GM18519 (cell line): ENCODE results near the gene TSN.

Source experiments
- ATAC-seq: cut with Tn5 transposase; IDR thresholded peaks from one replicate; pipeline ENCODE4 v1.9.1; 2021; ENCODE audit warnings: mild to moderate bottlenecking, moderate library complexity; ENCODE audit not compliant: unreplicated experiment, low FRiP score

Gene TSN

GRCh38 chr2:121741450-121741849, 14.0 kb upstream of the TSN start:
- ATAC-seq = no peak

DNA sequence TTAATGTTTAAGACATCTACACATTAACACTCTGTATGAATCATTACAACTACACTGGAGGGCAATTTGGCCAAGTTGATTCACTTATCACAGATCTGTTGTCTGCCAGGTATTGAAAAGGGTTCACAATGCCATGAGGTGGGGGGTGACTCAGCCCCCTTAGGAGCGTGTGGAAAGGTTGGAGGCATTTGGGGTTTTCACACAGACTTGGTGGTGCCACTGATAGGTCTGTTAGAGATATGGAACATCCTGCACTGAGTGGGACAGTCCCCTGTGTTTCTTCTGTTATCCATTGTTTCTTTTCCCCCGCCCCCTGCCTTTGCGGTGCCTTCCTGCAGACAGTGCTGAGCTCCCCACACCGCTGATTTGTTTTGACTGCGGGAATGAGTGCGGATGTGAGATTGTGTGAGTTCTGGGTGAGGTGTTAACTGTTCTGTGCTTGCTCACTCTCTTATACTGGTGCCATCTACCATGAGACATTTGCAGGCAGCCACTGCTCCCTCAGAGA, 9.3 kb upstream of the TSN start:
- no peak for ATAC-seq

DNA sequence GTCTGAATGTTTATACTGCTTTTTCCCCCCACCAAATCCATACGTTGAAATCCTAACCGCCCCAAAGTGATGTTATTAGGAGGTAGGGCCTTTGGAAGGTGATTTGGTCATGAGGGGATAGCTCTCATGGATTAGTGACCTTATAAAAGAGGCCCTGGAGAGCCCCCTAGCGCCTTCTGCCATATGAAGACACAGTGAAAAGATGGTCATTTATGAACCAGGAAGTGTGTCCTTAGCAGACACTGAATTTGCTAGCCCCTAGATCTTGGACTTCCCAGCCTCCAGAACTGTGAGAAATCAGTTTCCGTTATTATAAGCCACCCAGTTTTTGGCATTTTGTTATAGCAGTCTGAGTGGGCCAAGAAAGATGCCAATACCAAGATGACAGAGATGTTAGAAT, 7.2 kb upstream of the TSN start:
- ATAC-seq = peak; percentile 86

DNA sequence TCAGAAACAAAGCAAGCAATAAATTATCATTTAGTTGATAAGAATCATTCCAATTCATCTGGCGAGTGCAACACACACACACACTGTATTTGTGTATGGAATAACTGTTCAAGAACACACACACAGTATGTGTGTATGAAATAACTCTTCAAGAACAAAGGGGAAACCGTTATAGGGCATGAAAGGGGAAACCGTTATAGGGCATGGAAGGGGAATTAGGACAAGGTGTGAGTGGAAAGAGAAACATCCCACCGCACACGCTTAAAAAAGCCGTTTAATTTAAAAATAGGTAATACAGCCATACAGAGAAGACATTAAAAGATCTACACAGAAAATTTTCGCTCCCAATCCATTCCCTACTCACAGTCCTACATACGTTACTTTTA, 607 bp upstream of the TSN start:
- ATAC-seq = no peak

DNA sequence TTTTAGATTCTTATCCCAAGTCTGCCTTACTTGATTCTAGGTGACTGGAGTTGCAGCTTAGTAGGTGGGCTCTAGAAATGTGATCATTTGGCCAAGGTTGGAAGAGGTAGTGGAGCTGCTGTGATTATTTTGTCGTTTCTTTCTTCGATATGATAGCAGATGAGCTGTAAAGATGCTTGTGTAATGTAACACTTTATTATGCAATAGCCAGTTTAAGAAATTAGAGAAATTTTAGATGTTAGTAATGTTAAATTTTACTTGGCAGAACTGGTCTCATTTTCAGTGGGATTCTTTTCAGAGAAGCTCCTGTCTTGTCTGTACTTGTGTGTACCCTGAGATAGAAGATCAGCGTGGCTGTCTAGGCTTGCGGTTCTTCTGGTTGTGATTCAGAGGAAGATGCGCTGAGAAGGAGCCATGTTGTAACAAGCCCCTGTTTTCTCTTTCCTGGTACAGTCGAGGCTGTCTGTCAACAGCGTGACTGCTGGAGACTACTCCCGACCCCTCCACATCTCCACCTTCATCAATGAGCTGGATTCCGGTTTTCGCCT, 9.3 kb downstream of the TSN start:
- no peak for ATAC-seq

GRCh38 chr2:121766624-121767023, 11.2 kb downstream of the TSN start:
- no peak for ATAC-seq

GRCh38 chr2:121768143-121768755, 12.8 kb downstream of the TSN start:
- ATAC-seq = no peak

GRCh38 chr2:121771976-121772742, 16.7 kb downstream of the TSN start:
- ATAC-seq = no peak

GRCh38 chr2:121774235-121774634, 18.8 kb downstream of the TSN start:
- no peak for ATAC-seq

GRCh38 chr2:121776361-121776760, 20.9 kb downstream of the TSN start:
- ATAC-seq = no peak

GRCh38 chr2:121776885-121777698, 21.6 kb downstream of the TSN start:
- ATAC-seq = no peak

DNA sequence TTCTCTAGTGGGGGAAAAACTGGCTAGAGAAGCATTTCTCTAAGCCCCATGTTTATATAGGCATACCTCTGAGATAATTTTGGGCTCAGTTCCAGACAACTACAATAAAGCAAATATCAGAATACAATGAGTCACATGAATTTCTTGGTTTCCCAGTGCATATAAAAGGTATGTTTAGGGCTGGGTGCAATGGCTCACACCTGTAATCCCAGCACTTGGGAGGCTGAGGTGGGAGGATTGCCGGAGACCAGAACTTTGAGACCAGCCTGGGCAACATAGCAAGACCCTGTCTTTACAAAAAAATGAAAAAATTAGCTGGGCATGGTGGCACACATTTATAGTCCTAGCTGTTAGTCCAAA, 22.2 kb downstream of the TSN start:
- no peak for ATAC-seq

DNA sequence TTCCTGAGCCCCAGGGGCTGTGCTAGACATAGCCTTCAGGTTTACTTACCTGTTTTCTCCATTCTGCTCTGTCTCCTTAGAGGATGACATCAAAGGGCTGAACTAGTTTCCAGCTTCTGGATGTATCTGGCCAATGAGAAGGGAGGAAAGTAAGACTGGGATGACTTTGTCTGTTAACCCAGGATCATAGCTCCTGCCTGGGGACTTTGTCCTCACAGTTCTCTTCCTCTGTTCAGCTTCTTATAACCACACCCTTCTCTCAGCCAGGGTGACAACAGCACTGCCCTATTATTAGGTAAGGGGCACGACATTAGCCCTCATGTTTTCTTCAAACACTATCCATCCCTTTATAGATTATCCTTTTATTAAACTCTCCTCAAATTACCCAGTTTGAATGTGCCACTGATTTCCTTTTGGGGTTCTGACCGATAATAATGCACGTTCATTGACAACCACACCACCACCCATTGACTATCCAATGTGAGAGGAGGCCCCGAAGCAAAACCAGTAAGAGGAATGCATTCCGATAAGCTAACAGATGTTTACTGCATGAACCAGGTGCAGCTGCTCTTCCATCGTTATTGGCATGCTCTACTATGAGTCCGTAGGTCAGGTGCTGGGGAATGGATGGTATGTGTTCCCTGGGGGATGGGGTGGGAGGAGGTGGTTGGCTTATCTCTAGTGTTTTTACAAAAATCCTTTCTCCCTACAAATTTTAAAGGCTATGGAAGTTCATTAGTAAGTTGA, 23.5 kb downstream of the TSN start:
- no peak for ATAC-seq

DNA sequence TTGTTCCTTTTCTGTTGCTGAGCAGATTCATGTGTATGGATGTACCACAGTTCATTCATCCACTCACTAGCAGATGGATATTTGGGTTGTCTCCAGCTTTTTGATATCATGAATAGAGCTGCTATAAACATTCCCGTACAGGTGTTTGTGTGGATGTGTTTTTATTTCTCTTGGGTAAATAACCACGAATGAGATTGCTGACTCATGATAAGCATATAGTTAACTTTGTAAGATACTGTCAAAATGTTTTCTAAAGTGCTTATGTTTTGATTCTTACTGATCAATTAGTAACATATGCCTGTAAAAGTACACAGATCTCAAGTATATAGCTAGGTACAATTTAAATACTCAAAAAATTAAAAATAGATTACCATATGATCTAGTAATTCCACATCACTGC, 27.7 kb downstream of the TSN start:
- no peak for ATAC-seq

- no peak for ATAC-seq
These were observed 33.2 kb downstream of the TSN start for GRCh38 chr2:121788685-121789084.

- no peak for ATAC-seq
These were observed 35.0 kb downstream of the TSN start for GRCh38 chr2:121790276-121790956.

DNA sequence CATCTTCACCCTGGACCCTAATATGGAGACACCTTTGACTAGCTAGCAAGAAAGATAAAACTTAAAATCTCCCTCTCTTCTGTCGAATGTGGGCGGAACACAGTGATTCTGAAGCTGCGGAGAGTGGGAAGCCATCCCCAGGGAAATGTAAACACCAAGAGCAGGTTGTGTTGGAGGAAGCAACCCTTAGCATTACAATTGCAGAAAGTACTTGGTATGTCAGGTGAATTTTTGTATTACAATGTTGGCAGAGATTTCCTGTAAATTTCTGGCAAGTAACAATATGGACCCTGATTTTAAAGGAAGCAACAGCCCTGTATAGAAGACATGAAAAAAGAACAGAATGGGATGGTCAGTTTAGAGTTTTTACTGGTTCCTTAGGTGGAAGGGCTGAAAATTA, 35.8 kb downstream of the TSN start:
- ATAC-seq = no peak

GRCh38 chr2:121791801-121792221, 36.4 kb downstream of the TSN start:
- ATAC-seq = no peak

DNA sequence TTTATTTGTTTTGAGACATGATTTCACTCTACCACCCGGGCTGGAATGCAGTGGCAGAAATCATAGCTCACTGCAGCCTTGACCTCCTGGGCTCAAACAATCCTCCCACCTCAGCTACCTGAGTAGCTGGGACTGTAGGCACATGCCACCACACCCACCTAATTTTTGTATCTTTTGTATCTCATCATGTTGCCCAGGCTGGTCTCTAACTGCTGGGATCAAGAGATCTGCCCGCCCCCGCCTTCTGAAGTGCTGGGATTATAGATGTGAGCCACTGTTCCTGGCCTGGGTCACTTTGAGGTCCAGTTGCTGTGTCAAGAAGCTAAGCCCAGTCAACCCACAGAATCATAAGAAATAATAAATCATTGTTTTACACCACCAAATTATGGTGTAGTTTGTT, 38.4 kb downstream of the TSN start:
- no peak for ATAC-seq

DNA sequence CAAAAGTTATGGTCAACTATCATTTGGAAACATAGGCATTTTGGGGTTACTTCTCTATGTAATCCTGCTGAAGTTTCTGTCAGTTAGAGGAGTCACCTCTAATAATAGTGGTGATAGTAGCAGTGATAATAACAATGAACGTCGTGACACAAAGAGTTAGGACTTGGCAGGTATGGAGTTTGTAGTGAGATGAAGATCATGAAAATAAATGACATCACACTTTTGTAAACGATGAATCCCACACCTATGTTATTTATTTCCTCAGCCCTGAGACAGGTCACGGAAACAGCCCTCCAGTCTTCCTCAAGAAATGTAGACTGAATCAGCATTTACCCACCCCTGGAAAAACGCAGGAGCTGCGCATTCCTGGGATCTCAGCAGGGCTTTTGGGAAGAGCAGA, 38.8 kb downstream of the TSN start:
- ATAC-seq = no peak
